GM12878 (cell line): ENCODE results near the gene GJD3. TPM values are rescaled to one million over a fixed set of nuclear protein-coding genes. Genes with fewer than 3 reads are reported as not detected.

ENCODE experiments used
- HCFC1 ChIP-seq: fragments of 150-350 bp; IDR thresholded peaks from 2 replicates; pipeline ENCODE4 v1.6.1; 2014; ENCODE audit warnings: low read length
- HDAC2 ChIP-seq: fragments of 200-600 bp; sonication (generic); IDR thresholded peaks from 2 replicates; pipeline ENCODE4 v1.6.1; 2017
- IKZF2 ChIP-seq, 2 experiments: fragments of 450-650 bp; IDR thresholded peaks; 2 replicates each; pipeline ENCODE4 v1.6.1; 2017; ENCODE audit warnings: mild to moderate bottlenecking in 2 of 2, moderate library complexity in 2 of 2
- MXI1 ChIP-seq: fragments of 150-350 bp; IDR thresholded peaks from 2 replicates; pipeline ENCODE4 v1.6.1; 2011; ENCODE audit warnings: low read depth, mild to moderate bottlenecking, inconsistent platforms, low read length, improper control_type of control experiment
- MYC ChIP-seq: IDR thresholded peaks from 2 replicates; pipeline ENCODE4 v1.6.1; 2011; ENCODE audit warnings: mild to moderate bottlenecking, low read length, moderate library complexity, inconsistent platforms; ENCODE audit not compliant: insufficient read depth, insufficient replicate concordance, insufficient read length, severe bottlenecking
- NFYA ChIP-seq: IDR thresholded peaks from 2 replicates; pipeline ENCODE4 v1.6.1; 2011; ENCODE audit warnings: low read depth, mild to moderate bottlenecking, low read length, improper control_type of control experiment, borderline replicate concordance
- RELA ChIP-seq: fragments of 450-650 bp; IDR thresholded peaks from 2 replicates; pipeline ENCODE4 v1.8.0; 2014; ENCODE audit warnings: borderline replicate concordance; ENCODE audit not compliant: partially characterized antibody
- WRNIP1 ChIP-seq: IDR thresholded peaks from 2 replicates; pipeline ENCODE4 v1.6.1; 2011; ENCODE audit warnings: low read depth, low read length, improper control_type of control experiment, borderline replicate concordance
- YY1 ChIP-seq: IDR thresholded peaks from 2 replicates; pipeline ENCODE4 v1.6.1; 2011; ENCODE audit warnings: low read depth, mild to moderate bottlenecking, low read length
- ZZZ3 ChIP-seq: IDR thresholded peaks from 2 replicates; pipeline ENCODE4 v1.6.1; 2011; ENCODE audit warnings: low read depth; ENCODE audit not compliant: control insufficient read depth, insufficient read length
- polyA plus RNA-seq, 11 experiments: library from polyadenylated mRNA; depleted of rRNA in 4 of 11; unstranded in 6 of 11; stranded (reverse) in 5 of 11; fragments of >200 nt; fragmentation: Nextera tagmentation in 4 of 11; fragmentation: Illumina TruSeq in 1 of 11; extraction: Ambion mirVana in 4 of 11; extraction: Trizol in 1 of 11; gene quantifications; 1 replicate in 1 of 11; 2 replicates in 10 of 11; pipeline versions ENCODE4 v1.2.1 to v1.2.3, GENCODE V29; 2011 to 2016; ENCODE audit warnings: inconsistent platforms in 2 of 11, missing spikeins in 2 of 11, low read depth in 1 of 11
- total RNA-seq, 4 experiments: library from RNA; depleted of rRNA in 3 of 4; stranded (reverse); fragments of >200 nt in 3 of 4; fragmentation: Illumina TruSeq in 1 of 4; extraction: Trizol in 1 of 4; gene quantifications; 2 replicates each; pipeline versions ENCODE4 v1.2.1 to v1.2.3, GENCODE V29; 2013 to 2021
- TF ChIP-seq, protein P1 (sequence below): fragments of 450-650 bp; formaldehyde crosslinking; IDR thresholded peaks from 2 replicates; pipeline ENCODE4 v1.4.0; 2020; ENCODE audit warnings: mild to moderate bottlenecking, moderate library complexity
- TF ChIP-seq, protein P2 (sequence below): fragments of 450-650 bp; formaldehyde crosslinking; IDR thresholded peaks from 2 replicates; pipeline ENCODE4 v1.4.0; 2022; ENCODE audit warnings: mild to moderate bottlenecking, moderate library complexity
- TF ChIP-seq, protein P3 (sequence below): IDR thresholded peaks from 2 replicates; pipeline ENCODE4 v1.6.1; 2011; ENCODE audit warnings: mild to moderate bottlenecking, low read depth, low read length, moderate library complexity; ENCODE audit not compliant: insufficient replicate concordance
- TF ChIP-seq, protein P4 (sequence below): fragments of 450-650 bp; IDR thresholded peaks from 2 replicates; pipeline ENCODE4 v1.6.1; 2016; ENCODE audit warnings: mild to moderate bottlenecking

The GJD3 gene
- total and polyA plus RNA-seq, 10 of the 15 experiments (the other 5 are each of a cell fraction or from before 2014, with no cell fraction given), result 1.6 TPM; not detected in 9

DNA sequence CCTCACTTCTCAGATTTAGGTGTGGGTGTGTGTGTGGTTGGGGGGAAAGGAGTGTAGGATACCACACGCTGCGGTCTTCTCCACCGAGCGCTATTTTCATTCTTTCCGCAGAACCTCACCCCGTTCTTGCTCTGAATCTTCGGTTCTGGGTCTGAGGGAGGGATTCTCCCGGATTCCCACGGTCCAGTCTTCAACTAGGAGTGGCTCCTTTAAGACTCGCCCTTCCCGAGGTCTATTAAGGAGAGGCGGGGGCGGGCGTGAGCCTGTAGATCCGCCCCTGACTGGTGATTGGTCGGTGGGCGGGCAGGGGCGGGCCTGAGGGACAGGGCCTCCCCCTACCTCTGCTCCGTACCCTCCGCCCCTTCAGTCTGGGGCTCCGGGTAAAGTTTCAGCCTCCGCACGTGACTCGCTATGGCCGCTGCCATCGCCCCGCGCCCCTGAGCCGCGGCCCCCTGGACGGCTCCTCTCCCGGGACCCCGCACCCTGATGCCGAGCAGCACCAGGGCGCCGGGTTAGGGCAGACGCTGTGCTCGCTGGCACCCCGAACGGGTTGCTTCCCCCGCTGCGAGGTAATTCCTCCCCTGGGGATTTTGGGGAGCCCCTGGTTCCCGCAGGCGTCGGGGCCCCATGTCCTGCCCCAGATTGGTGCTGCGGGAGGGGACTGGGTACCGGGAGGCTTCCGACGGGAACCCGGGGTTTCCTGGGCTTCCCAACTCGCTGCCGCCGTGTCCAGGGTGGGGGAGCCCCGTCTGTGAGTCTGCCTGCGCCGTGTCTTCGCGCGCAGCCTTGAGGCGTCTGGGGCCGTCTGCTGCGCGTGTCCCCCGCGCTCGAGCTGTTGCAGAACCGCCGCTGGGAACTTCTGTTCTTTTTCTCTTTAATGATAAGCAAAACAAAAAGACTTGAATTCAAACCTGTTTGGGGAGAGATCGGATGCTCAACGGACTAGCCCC lies 46.4 kb downstream of the GJD3 start (continued):
- peak; percentile 26 for TF ChIP-seq MYC
- TF ChIP-seq WRNIP1, result no peak
- TF ChIP-seq, protein P1, sequence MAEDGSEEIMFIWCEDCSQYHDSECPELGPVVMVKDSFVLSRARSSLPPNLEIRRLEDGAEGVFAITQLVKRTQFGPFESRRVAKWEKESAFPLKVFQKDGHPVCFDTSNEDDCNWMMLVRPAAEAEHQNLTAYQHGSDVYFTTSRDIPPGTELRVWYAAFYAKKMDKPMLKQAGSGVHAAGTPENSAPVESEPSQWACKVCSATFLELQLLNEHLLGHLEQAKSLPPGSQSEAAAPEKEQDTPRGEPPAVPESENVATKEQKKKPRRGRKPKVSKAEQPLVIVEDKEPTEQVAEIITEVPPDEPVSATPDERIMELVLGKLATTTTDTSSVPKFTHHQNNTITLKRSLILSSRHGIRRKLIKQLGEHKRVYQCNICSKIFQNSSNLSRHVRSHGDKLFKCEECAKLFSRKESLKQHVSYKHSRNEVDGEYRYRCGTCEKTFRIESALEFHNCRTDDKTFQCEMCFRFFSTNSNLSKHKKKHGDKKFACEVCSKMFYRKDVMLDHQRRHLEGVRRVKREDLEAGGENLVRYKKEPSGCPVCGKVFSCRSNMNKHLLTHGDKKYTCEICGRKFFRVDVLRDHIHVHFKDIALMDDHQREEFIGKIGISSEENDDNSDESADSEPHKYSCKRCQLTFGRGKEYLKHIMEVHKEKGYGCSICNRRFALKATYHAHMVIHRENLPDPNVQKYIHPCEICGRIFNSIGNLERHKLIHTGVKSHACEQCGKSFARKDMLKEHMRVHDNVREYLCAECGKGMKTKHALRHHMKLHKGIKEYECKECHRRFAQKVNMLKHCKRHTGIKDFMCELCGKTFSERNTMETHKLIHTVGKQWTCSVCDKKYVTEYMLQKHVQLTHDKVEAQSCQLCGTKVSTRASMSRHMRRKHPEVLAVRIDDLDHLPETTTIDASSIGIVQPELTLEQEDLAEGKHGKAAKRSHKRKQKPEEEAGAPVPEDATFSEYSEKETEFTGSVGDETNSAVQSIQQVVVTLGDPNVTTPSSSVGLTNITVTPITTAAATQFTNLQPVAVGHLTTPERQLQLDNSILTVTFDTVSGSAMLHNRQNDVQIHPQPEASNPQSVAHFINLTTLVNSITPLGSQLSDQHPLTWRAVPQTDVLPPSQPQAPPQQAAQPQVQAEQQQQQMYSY (CRISPR knock-in tag), result no peak
- TF ChIP-seq YY1, result peak; percentile 94
- peak; percentile 79 to 88 for TF ChIP-seq IKZF2 (IDR thresholded peaks at IDR 0.05)
- no peak for TF ChIP-seq RELA
- no peak for TF ChIP-seq HDAC2
- TF ChIP-seq, protein P2, sequence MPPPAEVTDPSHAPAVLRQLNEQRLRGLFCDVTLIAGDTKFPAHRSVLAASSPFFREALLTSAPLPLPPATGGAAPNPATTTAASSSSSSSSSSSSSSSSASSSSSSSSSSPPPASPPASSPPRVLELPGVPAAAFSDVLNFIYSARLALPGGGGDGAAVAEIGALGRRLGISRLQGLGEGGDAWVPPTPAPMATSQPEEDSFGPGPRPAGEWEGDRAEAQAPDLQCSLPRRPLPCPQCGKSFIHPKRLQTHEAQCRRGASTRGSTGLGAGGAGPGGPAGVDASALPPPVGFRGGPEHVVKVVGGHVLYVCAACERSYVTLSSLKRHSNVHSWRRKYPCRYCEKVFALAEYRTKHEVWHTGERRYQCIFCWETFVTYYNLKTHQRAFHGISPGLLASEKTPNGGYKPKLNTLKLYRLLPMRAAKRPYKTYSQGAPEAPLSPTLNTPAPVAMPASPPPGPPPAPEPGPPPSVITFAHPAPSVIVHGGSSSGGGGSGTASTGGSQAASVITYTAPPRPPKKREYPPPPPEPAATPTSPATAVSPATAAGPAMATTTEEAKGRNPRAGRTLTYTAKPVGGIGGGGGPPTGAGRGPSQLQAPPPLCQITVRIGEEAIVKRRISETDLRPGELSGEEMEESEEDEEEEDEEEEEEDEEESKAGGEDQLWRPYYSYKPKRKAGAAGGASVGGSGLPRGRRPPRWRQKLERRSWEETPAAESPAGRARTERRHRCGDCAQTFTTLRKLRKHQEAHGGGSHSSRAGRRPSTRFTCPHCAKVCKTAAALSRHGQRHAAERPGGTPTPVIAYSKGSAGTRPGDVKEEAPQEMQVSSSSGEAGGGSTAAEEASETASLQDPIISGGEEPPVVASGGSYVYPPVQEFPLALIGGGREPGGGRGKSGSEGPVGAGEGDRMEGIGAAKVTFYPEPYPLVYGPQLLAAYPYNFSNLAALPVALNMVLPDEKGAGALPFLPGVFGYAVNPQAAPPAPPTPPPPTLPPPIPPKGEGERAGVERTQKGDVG, result no peak
- TF ChIP-seq ZZZ3, result no peak
- TF ChIP-seq NFYA, result no peak
- TF ChIP-seq HCFC1, result no peak
- peak; percentile 89 for TF ChIP-seq MXI1
- TF ChIP-seq, protein P3, sequence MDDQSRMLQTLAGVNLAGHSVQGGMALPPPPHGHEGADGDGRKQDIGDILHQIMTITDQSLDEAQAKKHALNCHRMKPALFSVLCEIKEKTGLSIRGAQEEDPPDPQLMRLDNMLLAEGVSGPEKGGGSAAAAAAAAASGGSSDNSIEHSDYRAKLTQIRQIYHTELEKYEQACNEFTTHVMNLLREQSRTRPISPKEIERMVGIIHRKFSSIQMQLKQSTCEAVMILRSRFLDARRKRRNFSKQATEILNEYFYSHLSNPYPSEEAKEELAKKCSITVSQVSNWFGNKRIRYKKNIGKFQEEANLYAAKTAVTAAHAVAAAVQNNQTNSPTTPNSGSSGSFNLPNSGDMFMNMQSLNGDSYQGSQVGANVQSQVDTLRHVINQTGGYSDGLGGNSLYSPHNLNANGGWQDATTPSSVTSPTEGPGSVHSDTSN, result peak; percentile 63
- TF ChIP-seq, protein P4, sequence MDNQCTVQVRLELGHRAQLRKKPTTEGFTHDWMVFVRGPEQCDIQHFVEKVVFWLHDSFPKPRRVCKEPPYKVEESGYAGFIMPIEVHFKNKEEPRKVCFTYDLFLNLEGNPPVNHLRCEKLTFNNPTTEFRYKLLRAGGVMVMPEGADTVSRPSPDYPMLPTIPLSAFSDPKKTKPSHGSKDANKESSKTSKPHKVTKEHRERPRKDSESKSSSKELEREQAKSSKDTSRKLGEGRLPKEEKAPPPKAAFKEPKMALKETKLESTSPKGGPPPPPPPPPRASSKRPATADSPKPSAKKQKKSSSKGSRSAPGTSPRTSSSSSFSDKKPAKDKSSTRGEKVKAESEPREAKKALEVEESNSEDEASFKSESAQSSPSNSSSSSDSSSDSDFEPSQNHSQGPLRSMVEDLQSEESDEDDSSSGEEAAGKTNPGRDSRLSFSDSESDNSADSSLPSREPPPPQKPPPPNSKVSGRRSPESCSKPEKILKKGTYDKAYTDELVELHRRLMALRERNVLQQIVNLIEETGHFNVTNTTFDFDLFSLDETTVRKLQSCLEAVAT, result no peak
